DND-41 (cell line): ENCODE measurements around the gene CLIC2.

ENCODE experiments used
- CTCF ChIP-seq: IDR thresholded peaks from 2 replicates; pipeline ENCODE4 v1.5.1; 2012; ENCODE audit warnings: borderline replicate concordance, low read length, moderate library complexity, mild to moderate bottlenecking; ENCODE audit not compliant: poor library complexity, severe bottlenecking; ENCODE audit errors: extremely low read depth
- EZH2 ChIP-seq: IDR thresholded peaks from 3 replicates; pipeline ENCODE4 v1.6.1; 2012; ENCODE audit warnings: borderline replicate concordance, low read depth, mild to moderate bottlenecking, moderate library complexity, low read length, inconsistent platforms; ENCODE audit not compliant: severe bottlenecking

- TF ChIP-seq CTCF, result no peak
- TF ChIP-seq EZH2, result no peak
Observed at GRCh38 chrX:155259752-155260151, 74.7 kb downstream of the CLIC2 start.
